CD14-positive monocyte (primary cell): ENCODE data around the gene H1-8. TPM values are rescaled to one million over a fixed set of nuclear protein-coding genes. Genes with fewer than 3 reads are reported as not detected.
"Not testable (repeated sequence)": the region's sequence is repeated elsewhere in the genome, so short reads cannot be mapped to it uniquely, and the experiment has no call there.

ENCODE experiments used
- DNase-seq, 3 donors: peaks; one replicate each; pipeline ENCODE4 v3.0.0-alpha.2; 2011 to 2022
- H2AFZ ChIP-seq: 2 replicates; pipeline ENCODE4 v1.6.0; 2012; ENCODE audit warnings: mild to moderate bottlenecking, low read depth, low read length, inconsistent platforms; ENCODE audit not compliant: insufficient read depth, poor library complexity, severe bottlenecking
- H3K27ac ChIP-seq, 2 donors: 1 replicate in 1 of 2; 2 replicates in 1 of 2; pipeline ENCODE4 v1.5.1; 2012 to 2013; ENCODE audit warnings: low read length in 2 of 2, control low read depth in 1 of 2, inconsistent platforms in 1 of 2, low read depth in 1 of 2, mild to moderate bottlenecking in 1 of 2
- H3K27me3 ChIP-seq, 2 donors: one replicate each; pipeline versions ENCODE4 v1.6.0 to v1.6.1; 2011 to 2013; ENCODE audit warnings: low read length in 2 of 2; ENCODE audit not compliant: control insufficient read depth in 2 of 2, insufficient read depth in 2 of 2
- H3K36me3 ChIP-seq, 2 donors: replicated peaks in 1 of 2; 1 replicate in 1 of 2; 2 replicates in 1 of 2; pipeline versions ENCODE4 v1.5.1 to v1.6.1; 2012 to 2013; ENCODE audit warnings: low read length in 2 of 2, control low read depth in 1 of 2, inconsistent platforms in 1 of 2, mild to moderate bottlenecking in 1 of 2; ENCODE audit not compliant: insufficient read depth in 2 of 2, control insufficient read depth in 1 of 2
- H3K4me1 ChIP-seq, 2 donors: 1 replicate in 1 of 2; 2 replicates in 1 of 2; pipeline versions ENCODE4 v1.5.1 to v1.6.1; 2012 to 2013; ENCODE audit warnings: low read length in 2 of 2, control low read depth in 1 of 2, inconsistent platforms in 1 of 2, mild to moderate bottlenecking in 1 of 2, moderate library complexity in 1 of 2; ENCODE audit not compliant: insufficient read depth in 2 of 2, control insufficient read depth in 1 of 2
- H3K4me2 ChIP-seq: replicated peaks from 2 replicates; pipeline ENCODE3; 2012; ENCODE audit warnings: low read length, moderate library complexity, mild to moderate bottlenecking; ENCODE audit not compliant: poor library complexity, severe bottlenecking; ENCODE audit errors: extremely low read depth
- H3K4me3 ChIP-seq, 3 experiments: fragments of 200-600 bp in 1 of 3; sonication (generic) in 1 of 3; replicated peaks in 1 of 3; 1 replicate in 2 of 3; 2 replicates in 1 of 3; pipeline ENCODE4 v1.5.1; 2011 to 2013; ENCODE audit warnings: low read length in 3 of 3, mild to moderate bottlenecking in 3 of 3, control low read depth in 2 of 3, low read depth in 2 of 3, inconsistent platforms in 1 of 3, moderate library complexity in 1 of 3
- H3K79me2 ChIP-seq: 2 replicates; pipeline ENCODE4 v1.6.0; 2012; ENCODE audit warnings: mild to moderate bottlenecking, control low read depth, inconsistent platforms, low read length, moderate library complexity; ENCODE audit not compliant: insufficient read depth
- H3K9ac ChIP-seq: 2 replicates; pipeline ENCODE4 v1.6.0; 2017; ENCODE audit warnings: low read length, mild to moderate bottlenecking; ENCODE audit not compliant: insufficient read depth, poor library complexity, severe bottlenecking
- H3K9me3 ChIP-seq, 2 donors: replicated peaks in 1 of 2; 1 replicate in 1 of 2; 2 replicates in 1 of 2; pipeline versions ENCODE4 v1.5.1 to v1.6.1; 2012 to 2013; ENCODE audit warnings: low read length in 2 of 2, control low read depth in 1 of 2; ENCODE audit not compliant: control insufficient read depth in 1 of 2, insufficient read depth in 1 of 2
- H4K20me1 ChIP-seq: 2 replicates; pipeline ENCODE4 v1.6.0; 2012; ENCODE audit warnings: mild to moderate bottlenecking, low read length, control low read depth, moderate library complexity; ENCODE audit not compliant: insufficient read depth
- H3K27ac Mint-ChIP-seq, 7 donors: one replicate each; pipeline ENCODE4 v1.8.0; 2020; ENCODE audit warnings: mild to moderate bottlenecking in 7 of 7, mixed read lengths in 7 of 7, moderate library complexity in 6 of 7, inconsistent platforms in 2 of 7
- H3K27me3 Mint-ChIP-seq, 3 donors: one replicate each; pipeline ENCODE4 v1.8.0; 2021 to 2022; ENCODE audit warnings: low read depth in 3 of 3, mild to moderate bottlenecking in 3 of 3, mixed read lengths in 3 of 3, moderate library complexity in 3 of 3, inconsistent platforms in 1 of 3
- H3K36me3 Mint-ChIP-seq, 2 donors: one replicate each; pipeline ENCODE4 v1.8.0; 2020; ENCODE audit warnings: mixed read lengths in 2 of 2, inconsistent platforms in 1 of 2, mild to moderate bottlenecking in 1 of 2
- H3K4me1 Mint-ChIP-seq: one replicate; pipeline ENCODE4 v1.8.0; 2020; ENCODE audit warnings: mild to moderate bottlenecking, mixed read lengths
- H3K4me3 Mint-ChIP-seq, 2 donors: one replicate each; pipeline ENCODE4 v1.8.0; 2020; ENCODE audit warnings: mild to moderate bottlenecking in 2 of 2, mixed read lengths in 2 of 2, moderate library complexity in 1 of 2
- H3K9me3 Mint-ChIP-seq, 7 donors: one replicate each; pipeline ENCODE4 v1.8.0; 2020 to 2022; ENCODE audit warnings: mixed read lengths in 7 of 7, mild to moderate bottlenecking in 6 of 7, moderate library complexity in 6 of 7, inconsistent platforms in 2 of 7
- WGBS: methylation state at CpG from one replicate; pipeline ENCODE4 v1.1.5; 2013; ENCODE audit warnings: missing lambda C conversion rate; ENCODE audit not compliant: insufficient coverage; 5-methylcytosine and 5-hydroxymethylcytosine counted together
- intact Hi-C, 2 donors: fragments of 100-400 bp; cut with micrococcal nuclease; formaldehyde crosslinking; loops; one replicate each; pipeline versions ENCODE4 v1.15.0 to v1.15.1; 2023
- polyA plus RNA-seq, 3 donors: library from polyadenylated mRNA; depleted of rRNA in 1 of 3; unstranded in 2 of 3; stranded (reverse) in 1 of 3; fragments of 300-500 nt in 2 of 3; fragments of >200 nt in 1 of 3; fragmentation: Illumina TruSeq in 2 of 3; gene quantifications; 1 replicate in 2 of 3; 2 replicates in 1 of 3; pipeline ENCODE4 v1.2.3, GENCODE V29; 2012 to 2021

The H1-8 gene
- polyA plus RNA-seq, 3 donors, result not detected

- not testable (repeated sequence) for H3K79me2 ChIP-seq, H3K9me3 Mint-ChIP-seq, H3K4me1 ChIP-seq, H3K27ac ChIP-seq, DNase-seq, H3K9me3 ChIP-seq, H3K9ac ChIP-seq, H3K27me3 ChIP-seq, H3K4me2 ChIP-seq, H3K4me3 ChIP-seq, H3K4me3 Mint-ChIP-seq, H3K27me3 Mint-ChIP-seq, H2AFZ ChIP-seq, H4K20me1 ChIP-seq
- Mint-ChIP-seq H3K27ac (peak overlapping the region in 1 of 7 donors; percentile 46), H3K4me1 (peaks cover 12% of the 10 kb centered on the region), H3K36me3 (peaks cover 44 to 55% of the 10 kb centered on the region in 2 donors)
- intact Hi-C loops, result loop anchor here in 1 of 2 donors (10.0 kb wide), 1 partner anchor 130 kb away; no protein-coding TSS in a partner anchor
- H3K36me3 ChIP-seq, result peaks cover 4 to 67% of the 10 kb centered on the region in 2 donors
- 83% methylated on average over 6 of the region's 10 CpGs for WGBS
These were observed 47.9 kb upstream of the H1-8 start for GRCh38 chr3:129495006-129495639.

- H3K79me2 ChIP-seq, H3K27ac Mint-ChIP-seq, H3K9me3 ChIP-seq, H2AFZ ChIP-seq, H3K27ac ChIP-seq, H4K20me1 ChIP-seq, H3K4me3 Mint-ChIP-seq, DNase-seq, H3K9ac ChIP-seq, H3K4me1 ChIP-seq, H3K9me3 Mint-ChIP-seq, H3K27me3 Mint-ChIP-seq, H3K4me3 ChIP-seq, H3K4me2 ChIP-seq, H3K4me1 Mint-ChIP-seq, H3K27me3 ChIP-seq: not testable (repeated sequence)
- peaks cover 56 to 57% of the 10 kb centered on the region in 2 donors for H3K36me3 Mint-ChIP-seq
- H3K36me3 ChIP-seq, result peaks cover 9 to 80% of the 10 kb centered on the region in 2 donors
- WGBS, result 89% methylated on average over 1 of the region's 2 CpGs
- intact Hi-C loops, result loop anchor here in 1 of 2 donors (10.0 kb wide), 1 partner anchor 127 kb away; no protein-coding TSS in a partner anchor
These were observed 45.1 kb upstream of the H1-8 start for GRCh38 chr3:129497876-129498275.

GRCh38 chr3:129498603-129499488 is 44.1 kb upstream of the H1-8 start:
- not testable (repeated sequence) for DNase-seq, H3K4me3 Mint-ChIP-seq, H2AFZ ChIP-seq, H3K27me3 ChIP-seq, H3K27ac Mint-ChIP-seq, H3K9me3 ChIP-seq, H3K4me1 Mint-ChIP-seq, H3K4me3 ChIP-seq, H4K20me1 ChIP-seq, H3K4me1 ChIP-seq, H3K27me3 Mint-ChIP-seq, H3K9ac ChIP-seq, H3K79me2 ChIP-seq, H3K9me3 Mint-ChIP-seq, H3K27ac ChIP-seq, H3K4me2 ChIP-seq
- peaks cover 52 to 59% of the 10 kb centered on the region in 2 donors for H3K36me3 Mint-ChIP-seq
- H3K36me3 ChIP-seq, result peaks cover 9 to 80% of the 10 kb centered on the region in 2 donors
- WGBS, result 100% methylated on average over 1 of the region's 8 CpGs
- intact Hi-C loops, result loop anchor here in 1 of 2 donors (10.0 kb wide), 1 partner anchor 126 kb away; no protein-coding TSS in a partner anchor

GRCh38 chr3:129499604-129500333 is 43.2 kb upstream of the H1-8 start:
- H3K4me1 Mint-ChIP-seq, H3K4me1 ChIP-seq, H3K27me3 Mint-ChIP-seq, H3K79me2 ChIP-seq, H3K4me3 Mint-ChIP-seq, H2AFZ ChIP-seq, H3K9ac ChIP-seq, H4K20me1 ChIP-seq, H3K9me3 Mint-ChIP-seq, H3K9me3 ChIP-seq, H3K27me3 ChIP-seq, H3K4me3 ChIP-seq, H3K4me2 ChIP-seq, DNase-seq, H3K27ac ChIP-seq: not testable (repeated sequence)
- intact Hi-C loops, result loop anchor here in 1 of 2 donors (10.0 kb wide), 1 partner anchor 125 kb away; no protein-coding TSS in a partner anchor
- Mint-ChIP-seq H3K36me3 (peaks cover 45 to 58% of the 10 kb centered on the region in 2 donors), H3K27ac (peak overlapping the region in 1 of 7 donors; percentile 7)
- 100% methylated on average over 9 of the region's 14 CpGs for WGBS
- H3K36me3 ChIP-seq, result peaks cover 9 to 79% of the 10 kb centered on the region in 2 donors
